Stimulated activated CD8-positive, alpha-beta memory T cell treated with anti-CD3 and anti-CD28 coated beads, Interleukin-12 subunit alpha, Interleukin-12 subunit beta, amount 100 ng/mL, for 4 hours (primary cell): ENCODE measurements around the gene ADCY5.

Experiments used
- DNase-seq: peaks from one replicate; pipeline ENCODE4 v3.0.0-alpha.2; 2020; ENCODE audit warnings: low read depth

The ADCY5 gene

GRCh38 chr3:123429362-123430125 lies 19.3 kb downstream of the ADCY5 start:
- no peak for DNase-seq

- DNase-seq: no peak
Observed at GRCh38 chr3:123424999-123425712, 23.7 kb downstream of the ADCY5 start.

- DNase-seq: no peak
Observed at GRCh38 chr3:123424321-123424998, 24.4 kb downstream of the ADCY5 start.

- DNase-seq: no peak
Observed at GRCh38 chr3:123423806-123424205, 25.1 kb downstream of the ADCY5 start.

- no peak for DNase-seq
Observed at GRCh38 chr3:123423031-123423430, 25.9 kb downstream of the ADCY5 start.

- DNase-seq: no peak
Observed at GRCh38 chr3:123422457-123422856, 26.4 kb downstream of the ADCY5 start.

- no peak for DNase-seq
Observed at GRCh38 chr3:123421353-123422174, 27.3 kb downstream of the ADCY5 start.

GRCh38 chr3:123420416-123420968 lies 28.4 kb downstream of the ADCY5 start:
- DNase-seq: no peak

GRCh38 chr3:123419850-123420297 lies 29.0 kb downstream of the ADCY5 start:
- DNase-seq: no peak

GRCh38 chr3:123419181-123419849 lies 29.6 kb downstream of the ADCY5 start:
- no peak for DNase-seq

GRCh38 chr3:123416647-123417046 lies 32.2 kb downstream of the ADCY5 start:
- DNase-seq: no peak

- no peak for DNase-seq
Observed at GRCh38 chr3:123416173-123416572, 32.7 kb downstream of the ADCY5 start.

GRCh38 chr3:123414973-123415775 lies 33.7 kb downstream of the ADCY5 start:
- no peak for DNase-seq

GRCh38 chr3:123412811-123413604 lies 35.9 kb downstream of the ADCY5 start:
- DNase-seq: no peak

GRCh38 chr3:123412076-123412475 lies 36.8 kb downstream of the ADCY5 start:
- no peak for DNase-seq

- no peak for DNase-seq
Observed at GRCh38 chr3:123411340-123412040, 37.4 kb downstream of the ADCY5 start.

GRCh38 chr3:123410149-123410515 lies 38.8 kb downstream of the ADCY5 start:
- no peak for DNase-seq

GRCh38 chr3:123409443-123410148 lies 39.3 kb downstream of the ADCY5 start:
- no peak for DNase-seq
